DND-41 (cell line): ENCODE data around the gene GPR107.

Source experiments
- EZH2 ChIP-seq: IDR thresholded peaks from 3 replicates; pipeline ENCODE4 v1.6.1; 2012; ENCODE audit warnings: borderline replicate concordance, low read depth, mild to moderate bottlenecking, moderate library complexity, low read length, inconsistent platforms; ENCODE audit not compliant: severe bottlenecking
- TF ChIP-seq, protein P1 (sequence below): IDR thresholded peaks from 2 replicates; pipeline ENCODE4 v1.5.1; 2012; ENCODE audit warnings: borderline replicate concordance, low read length, moderate library complexity, mild to moderate bottlenecking; ENCODE audit not compliant: poor library complexity, severe bottlenecking; ENCODE audit errors: extremely low read depth

DNA sequence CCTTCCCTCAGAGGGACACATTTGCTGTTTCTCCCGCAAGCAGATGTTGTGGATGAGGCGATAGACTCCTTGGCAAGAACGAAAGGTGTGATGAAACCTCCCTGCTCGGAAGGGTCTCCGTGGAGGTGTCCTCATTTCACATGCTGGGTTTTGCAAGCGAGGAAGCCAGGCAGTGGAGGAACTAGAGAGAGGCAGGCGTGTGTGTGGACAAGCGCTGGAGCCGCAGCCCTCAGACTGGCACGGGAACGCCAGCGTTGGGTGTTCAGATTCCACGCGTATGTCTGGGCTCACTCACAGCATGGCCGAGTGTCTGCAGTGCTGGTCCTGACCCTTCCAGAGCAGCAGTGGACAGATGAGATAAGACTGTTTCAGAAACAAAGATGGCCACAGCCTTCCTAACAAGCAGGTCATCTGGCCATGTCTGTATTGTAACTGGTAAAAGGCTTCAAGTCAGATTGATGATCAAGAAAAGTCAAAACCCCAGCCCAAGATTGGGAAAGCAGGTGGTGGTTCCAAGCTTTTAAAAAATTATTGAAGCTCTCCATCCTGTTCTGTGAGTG lies 83.5 kb downstream of the GPR107 start:
- TF ChIP-seq, protein P1, sequence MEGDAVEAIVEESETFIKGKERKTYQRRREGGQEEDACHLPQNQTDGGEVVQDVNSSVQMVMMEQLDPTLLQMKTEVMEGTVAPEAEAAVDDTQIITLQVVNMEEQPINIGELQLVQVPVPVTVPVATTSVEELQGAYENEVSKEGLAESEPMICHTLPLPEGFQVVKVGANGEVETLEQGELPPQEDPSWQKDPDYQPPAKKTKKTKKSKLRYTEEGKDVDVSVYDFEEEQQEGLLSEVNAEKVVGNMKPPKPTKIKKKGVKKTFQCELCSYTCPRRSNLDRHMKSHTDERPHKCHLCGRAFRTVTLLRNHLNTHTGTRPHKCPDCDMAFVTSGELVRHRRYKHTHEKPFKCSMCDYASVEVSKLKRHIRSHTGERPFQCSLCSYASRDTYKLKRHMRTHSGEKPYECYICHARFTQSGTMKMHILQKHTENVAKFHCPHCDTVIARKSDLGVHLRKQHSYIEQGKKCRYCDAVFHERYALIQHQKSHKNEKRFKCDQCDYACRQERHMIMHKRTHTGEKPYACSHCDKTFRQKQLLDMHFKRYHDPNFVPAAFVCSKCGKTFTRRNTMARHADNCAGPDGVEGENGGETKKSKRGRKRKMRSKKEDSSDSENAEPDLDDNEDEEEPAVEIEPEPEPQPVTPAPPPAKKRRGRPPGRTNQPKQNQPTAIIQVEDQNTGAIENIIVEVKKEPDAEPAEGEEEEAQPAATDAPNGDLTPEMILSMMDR, result no peak
- TF ChIP-seq EZH2, result no peak
